ENCODE data around the gene WWOX. TPM values are rescaled to one million over a fixed set of nuclear protein-coding genes. Genes with fewer than 3 reads are reported as not detected.

The WWOX gene
- total RNA-seq, 1 donor from 2014 or later: 8.9 TPM

- H3K27me3 ChIP-seq (ENCODE audit: low read depth): no peaks in the 10 kb centered on the region
- H3K4me1 ChIP-seq: no peaks in the 10 kb centered on the region
- peaks cover 14% of the 10 kb centered on the region for H3K9me3 ChIP-seq (replicated peaks)
- H3K4me3 ChIP-seq: no peak overlapping the region
- no peak for DNase-seq
- TF ChIP-seq CTCF (IDR thresholded peaks at IDR 0.05; ENCODE audit: borderline replicate concordance): no peak
- no peak overlapping the region for H3K27ac ChIP-seq (replicated peaks)
- intact Hi-C loops (cut with micrococcal nuclease): no loop called here
- no peaks in the 10 kb centered on the region for H3K36me3 ChIP-seq
Observed at GRCh38 chr16:78709137-78709884, 609.9 kb downstream of the WWOX start.

DNA sequence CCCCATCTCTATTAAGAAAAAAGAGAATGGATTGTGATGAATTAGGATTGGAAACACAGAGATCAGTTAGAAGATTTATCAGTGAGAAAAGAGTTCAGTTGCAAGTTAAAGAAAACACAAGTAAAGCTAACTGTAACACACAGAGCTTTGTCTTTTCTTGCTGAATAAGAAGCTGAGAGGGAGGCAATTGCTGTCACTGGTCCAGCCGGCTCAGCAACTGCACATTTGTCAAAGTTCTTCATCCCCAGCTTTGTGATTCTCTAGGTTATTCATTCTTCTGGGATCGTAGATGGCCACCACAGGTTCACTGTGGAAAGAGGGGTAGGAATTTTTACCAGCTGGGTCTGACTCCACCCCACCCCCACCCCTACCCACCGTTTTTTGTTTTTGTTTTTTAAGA, 615.7 kb downstream of the WWOX start:
- Histone ChIP-seq H3K27me3 (ENCODE audit: low read depth) (no peaks in the 10 kb centered on the region), H3K9me3 (replicated peaks) (no peaks in the 10 kb centered on the region), H3K36me3 (no peaks in the 10 kb centered on the region), H3K4me1 (no peaks in the 10 kb centered on the region), H3K4me3 (no peak overlapping the region), H3K27ac (replicated peaks) (no peak overlapping the region)
- no peak for TF ChIP-seq CTCF (IDR thresholded peaks at IDR 0.05; ENCODE audit: borderline replicate concordance)
- no peak for DNase-seq
- intact Hi-C loops (cut with micrococcal nuclease): no loop called here

DNA sequence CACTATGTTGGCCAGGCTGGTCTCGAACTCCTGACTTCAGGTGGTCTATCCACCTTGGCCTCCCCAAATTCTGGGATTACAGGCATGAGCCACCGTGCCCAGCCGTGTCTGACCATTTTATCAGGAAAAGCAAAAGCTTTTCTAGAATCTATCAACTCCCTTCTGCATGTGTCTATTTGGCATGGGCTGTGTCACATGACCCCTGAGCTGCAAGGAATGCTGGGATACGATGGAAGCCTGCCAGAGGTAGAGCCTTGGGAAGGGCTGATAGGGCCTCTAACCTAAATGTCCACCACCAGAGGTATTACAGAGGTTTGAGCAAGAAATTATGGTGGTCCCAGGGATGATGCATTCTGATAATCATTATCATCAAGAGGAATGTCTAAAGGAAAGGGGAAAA, 616.2 kb downstream of the WWOX start:
- intact Hi-C loops (cut with micrococcal nuclease): no loop called here
- no peaks in the 10 kb centered on the region for H3K9me3 ChIP-seq (replicated peaks)
- H3K4me1 ChIP-seq: no peaks in the 10 kb centered on the region
- no peaks in the 10 kb centered on the region for H3K36me3 ChIP-seq
- H3K27me3 ChIP-seq (ENCODE audit: low read depth): no peaks in the 10 kb centered on the region
- TF ChIP-seq CTCF (IDR thresholded peaks at IDR 0.05; ENCODE audit: borderline replicate concordance): no peak
- no peak overlapping the region for H3K4me3 ChIP-seq
- no peak for DNase-seq
- no peak overlapping the region for H3K27ac ChIP-seq (replicated peaks)

GRCh38 chr16:78718141-78718540, 618.7 kb downstream of the WWOX start:
- no peak overlapping the region for H3K27ac ChIP-seq (replicated peaks)
- H3K36me3 ChIP-seq: no peaks in the 10 kb centered on the region
- DNase-seq: no peak
- H3K27me3 ChIP-seq (ENCODE audit: low read depth): no peaks in the 10 kb centered on the region
- no peaks in the 10 kb centered on the region for H3K9me3 ChIP-seq (replicated peaks)
- intact Hi-C loops (cut with micrococcal nuclease): no loop called here
- H3K4me3 ChIP-seq: no peak overlapping the region
- no peaks in the 10 kb centered on the region for H3K4me1 ChIP-seq
- no peak for TF ChIP-seq CTCF (IDR thresholded peaks at IDR 0.05; ENCODE audit: borderline replicate concordance)

- no peaks in the 10 kb centered on the region for H3K36me3 ChIP-seq
- intact Hi-C loops (cut with micrococcal nuclease): no loop called here
Observed at GRCh38 chr16:78720416-78720815, 621.0 kb downstream of the WWOX start.

More at GRCh38 chr16:78720416-78720815, 621.0 kb downstream of the WWOX start:
- Histone ChIP-seq H3K27me3 (ENCODE audit: low read depth) (no peaks in the 10 kb centered on the region), H3K4me1 (no peaks in the 10 kb centered on the region), H3K4me3 (no peak overlapping the region), H3K9me3 (replicated peaks) (peaks cover 1% of the 10 kb centered on the region), H3K27ac (replicated peaks) (no peak overlapping the region)
- no peak for DNase-seq
- no peak for TF ChIP-seq CTCF (IDR thresholded peaks at IDR 0.05; ENCODE audit: borderline replicate concordance)

Measured in left ventricle myocardium inferior (tissue), 1 donor.